ENCODE data around the gene BTBD18. TPM values are rescaled to one million over a fixed set of nuclear protein-coding genes. Genes with fewer than 3 reads are reported as not detected.
A peak's percentile ranks its signal among the peaks of the same experiment; 100 is the strongest.

BTBD18 gene
- total and polyA plus RNA-seq, 2 of the 13 experiments (the other 11 are each of a cell fraction or from before 2014, with no cell fraction given) = not detected

DNA sequence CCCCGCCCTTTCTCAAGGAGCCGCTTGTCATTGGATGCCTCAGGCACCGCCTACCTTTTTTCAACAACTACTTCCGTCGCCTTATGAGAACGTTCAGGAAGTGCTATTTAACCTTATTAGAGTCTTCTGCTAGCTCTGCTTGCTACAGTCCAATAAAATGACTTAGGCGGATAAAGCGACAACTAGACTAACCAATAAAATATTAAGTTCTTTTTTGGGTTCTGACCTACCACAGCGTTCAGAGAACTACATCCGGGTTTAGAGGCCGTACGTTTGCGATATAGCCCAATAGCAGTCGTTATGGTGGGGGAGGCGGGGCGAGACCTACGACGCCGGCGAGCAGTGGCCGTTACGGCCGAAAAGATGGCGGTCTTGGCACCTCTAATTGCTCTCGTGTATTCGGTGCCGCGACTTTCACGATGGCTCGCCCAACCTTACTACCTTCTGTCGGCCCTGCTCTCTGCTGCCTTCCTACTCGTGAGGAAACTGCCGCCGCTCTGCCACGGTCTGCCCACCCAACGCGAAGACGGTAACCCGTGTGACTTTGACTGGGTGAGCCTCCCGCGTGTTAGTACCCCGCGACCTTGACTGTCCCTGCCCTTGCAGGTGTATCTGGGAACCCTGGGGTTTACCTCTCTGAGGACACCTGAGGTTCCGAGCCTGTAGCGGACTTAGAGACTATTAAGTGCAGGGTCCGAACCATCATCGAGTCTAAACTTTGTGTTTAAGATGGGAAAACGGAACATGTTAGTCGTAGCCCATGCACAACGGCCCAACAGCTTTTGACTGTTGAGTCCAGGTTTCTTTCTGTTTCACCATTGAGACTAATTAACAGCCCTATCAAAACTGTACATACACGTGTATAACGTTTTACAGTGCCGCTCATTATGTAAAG lies 39.1 kb downstream of the BTBD18 start, which contains the start of gene TMX2 (continued):
- no peak for TF ChIP-seq ZNF75D (CRISPR knock-in tag; IDR thresholded peaks at IDR 0.05; ENCODE audit: borderline replicate concordance)
- 0 out of 2 replicates have a peak, but pooled peaks have one; percentile 32 for TF ChIP-seq ZNF678 (CRISPR knock-in tag; IDR thresholded peaks at IDR 0.05)
- no peak for TF ChIP-seq ZNF616 (CRISPR knock-in tag; IDR thresholded peaks at IDR 0.05; ENCODE audit: low read depth)
- TF ChIP-seq PRMT3 (CRISPR knock-in tag; IDR thresholded peaks at IDR 0.05; ENCODE audit: borderline replicate concordance, low read depth) = no peak
- no peak for TF ChIP-seq EEA1 (CRISPR knock-in tag; IDR thresholded peaks at IDR 0.05; ENCODE audit: borderline replicate concordance)
- TF ChIP-seq ZBTB7A (CRISPR knock-in tag; IDR thresholded peaks at IDR 0.05) = no peak
- TF ChIP-seq SSRP1 (CRISPR knock-in tag; IDR thresholded peaks at IDR 0.05) = no peak
- TF ChIP-seq SMAD1 (CRISPR knock-in tag; IDR thresholded peaks at IDR 0.05; ENCODE audit: borderline replicate concordance, low read depth) = peak; percentile 72; the same call in 1 of the 2 replicates
- TF ChIP-seq ZNF749 (CRISPR knock-in tag; IDR thresholded peaks at IDR 0.05; ENCODE audit: borderline replicate concordance) = no peak
- TF ChIP-seq ZNF501 (CRISPR knock-in tag; IDR thresholded peaks at IDR 0.05) = peak; percentile 27; the same call in 1 of the 2 replicates
- no peak for TF ChIP-seq MED8 (CRISPR knock-in tag; IDR thresholded peaks at IDR 0.05; ENCODE audit: insufficient replicate concordance)
- TF ChIP-seq ATM (IDR thresholded peaks at IDR 0.05; ENCODE audit: borderline replicate concordance) = no peak
- TF ChIP-seq KLF13 (CRISPR knock-in tag; IDR thresholded peaks at IDR 0.05) = peak; percentile 76; the same call in 1 of the 2 replicates
- no peak for TF ChIP-seq ERF (CRISPR knock-in tag; IDR thresholded peaks at IDR 0.05)
- TF ChIP-seq SRSF9 (IDR thresholded peaks at IDR 0.05; ENCODE audit: borderline replicate concordance, insufficient read depth, low read depth, low read length, poor library complexity, severe bottlenecking) = no peak
- TF ChIP-seq MYC (CRISPR knock-in tag; IDR thresholded peaks at IDR 0.05; ENCODE audit: borderline replicate concordance) = peak; percentile 91
- TF ChIP-seq, protein P1, sequence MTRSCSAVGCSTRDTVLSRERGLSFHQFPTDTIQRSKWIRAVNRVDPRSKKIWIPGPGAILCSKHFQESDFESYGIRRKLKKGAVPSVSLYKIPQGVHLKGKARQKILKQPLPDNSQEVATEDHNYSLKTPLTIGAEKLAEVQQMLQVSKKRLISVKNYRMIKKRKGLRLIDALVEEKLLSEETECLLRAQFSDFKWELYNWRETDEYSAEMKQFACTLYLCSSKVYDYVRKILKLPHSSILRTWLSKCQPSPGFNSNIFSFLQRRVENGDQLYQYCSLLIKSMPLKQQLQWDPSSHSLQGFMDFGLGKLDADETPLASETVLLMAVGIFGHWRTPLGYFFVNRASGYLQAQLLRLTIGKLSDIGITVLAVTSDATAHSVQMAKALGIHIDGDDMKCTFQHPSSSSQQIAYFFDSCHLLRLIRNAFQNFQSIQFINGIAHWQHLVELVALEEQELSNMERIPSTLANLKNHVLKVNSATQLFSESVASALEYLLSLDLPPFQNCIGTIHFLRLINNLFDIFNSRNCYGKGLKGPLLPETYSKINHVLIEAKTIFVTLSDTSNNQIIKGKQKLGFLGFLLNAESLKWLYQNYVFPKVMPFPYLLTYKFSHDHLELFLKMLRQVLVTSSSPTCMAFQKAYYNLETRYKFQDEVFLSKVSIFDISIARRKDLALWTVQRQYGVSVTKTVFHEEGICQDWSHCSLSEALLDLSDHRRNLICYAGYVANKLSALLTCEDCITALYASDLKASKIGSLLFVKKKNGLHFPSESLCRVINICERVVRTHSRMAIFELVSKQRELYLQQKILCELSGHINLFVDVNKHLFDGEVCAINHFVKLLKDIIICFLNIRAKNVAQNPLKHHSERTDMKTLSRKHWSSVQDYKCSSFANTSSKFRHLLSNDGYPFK (CRISPR knock-in tag; IDR thresholded peaks at IDR 0.05; ENCODE audit: borderline replicate concordance) = peak; percentile 99
- no peak for TF ChIP-seq ZFP82 (CRISPR knock-in tag; IDR thresholded peaks at IDR 0.05; ENCODE audit: borderline replicate concordance)
- TF ChIP-seq ZNF598 (CRISPR knock-in tag; IDR thresholded peaks at IDR 0.05; ENCODE audit: borderline replicate concordance) = 0 out of 2 replicates have a peak, but pooled peaks have one; percentile 39
- no peak for TF ChIP-seq JARID2 (CRISPR knock-in tag; IDR thresholded peaks at IDR 0.05; ENCODE audit: insufficient replicate concordance)
- no peak for TF ChIP-seq CENPT (CRISPR knock-in tag; IDR thresholded peaks at IDR 0.05; ENCODE audit: low read depth)
- TF ChIP-seq ZNF24 (IDR thresholded peaks at IDR 0.05) = no peak
- no peak for TF ChIP-seq ZNF7 (CRISPR knock-in tag; IDR thresholded peaks at IDR 0.05)
- TF ChIP-seq ZNF607 (CRISPR knock-in tag; IDR thresholded peaks at IDR 0.05; ENCODE audit: borderline replicate concordance) = no peak; the same call in 1 of the 2 replicates
- no peak; the same call in 1 of the 2 replicates for TF ChIP-seq ZNF766 (CRISPR knock-in tag; IDR thresholded peaks at IDR 0.05; ENCODE audit: borderline replicate concordance)
- TF ChIP-seq, protein P2, sequence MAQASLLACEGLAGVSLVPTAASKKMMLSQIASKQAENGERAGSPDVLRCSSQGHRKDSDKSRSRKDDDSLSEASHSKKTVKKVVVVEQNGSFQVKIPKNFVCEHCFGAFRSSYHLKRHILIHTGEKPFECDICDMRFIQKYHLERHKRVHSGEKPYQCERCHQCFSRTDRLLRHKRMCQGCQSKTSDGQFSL (CRISPR knock-in tag; IDR thresholded peaks at IDR 0.05) = no peak
- no peak for TF ChIP-seq ZNF234 (CRISPR knock-in tag; conservative IDR thresholded peaks at IDR 0.05)
- TF ChIP-seq ZNF543 (CRISPR knock-in tag; IDR thresholded peaks at IDR 0.05) = peak; percentile 72; the same call in 1 of the 2 replicates

Data from HepG2 (cell line).